PC-3 (cell line): ENCODE measurements around the gene TAF11L13. TPM values are rescaled to one million over a fixed set of nuclear protein-coding genes. Genes with fewer than 3 reads are reported as not detected.
"Not testable (repeated sequence)": the region's sequence is repeated elsewhere in the genome, so short reads cannot be mapped to it uniquely, and the experiment has no call there.

Experiments
- ATAC-seq: fragments of 200-7000 bp; cut with Tn5 transposase; 2 replicates; pipeline ENCODE4 v1.9.1; 2020; ENCODE audit warnings: mild to moderate bottlenecking, moderate library complexity
- Bru-seq: library from RNA; stranded (reverse); fragments of 400-500 nt; gene quantifications from one replicate; lab custom pipeline; 2021; lab: Mats Ljungman, UMichigan
- BruChase-seq, 2 experiments: library from RNA; stranded (reverse); fragments of 400-500 nt; gene quantifications; one replicate each; lab custom pipeline; 2021; lab: Mats Ljungman, UMichigan
- BruUV-seq: library from RNA; stranded (reverse); fragments of 400-500 nt; replicated peaks from 2 replicates; lab custom pipeline; 2021; lab: Mats Ljungman, UMichigan
- CTCF ChIA-PET: fragments of 300-600 bp; sonication (Branson Sonifier 250); formaldehyde crosslinking; loops from one replicate; lab custom pipeline; 2022; ENCODE audit warnings: antibody characterized with exemption; lab: Charles Lee
- POLR2A ChIA-PET: fragments of 300-600 bp; sonication (Branson Sonifier 250); formaldehyde crosslinking; loops from one replicate; lab custom pipeline; 2022; ENCODE audit warnings: antibody characterized with exemption; ENCODE audit not compliant: unreplicated experiment; lab: Charles Lee
- DNase-seq: peaks from one replicate; pipeline ENCODE4 v3.0.0-alpha.2; 2015
- H2AFZ ChIP-seq: fragments of 300-600 bp; sonication (generic); 2 replicates; pipeline ENCODE4 v1.6.0; 2016; ENCODE audit warnings: antibody characterized with exemption, low read length
- H3F3A ChIP-seq: fragments of 300-600 bp; sonication (generic); one replicate; pipeline ENCODE4 v1.6.0; 2017; ENCODE audit warnings: antibody characterized with exemption, low read length, control low read depth, mild to moderate bottlenecking; ENCODE audit not compliant: unreplicated experiment
- H3K27ac ChIP-seq: fragments of 300-600 bp; sonication (generic); 2 replicates; pipeline ENCODE4 v1.5.1; 2016; ENCODE audit warnings: mild to moderate bottlenecking, low read length
- H3K27me3 ChIP-seq: fragments of 300-600 bp; sonication (generic); 2 replicates; pipeline ENCODE4 v1.6.1; 2016; ENCODE audit warnings: low read length, mixed read lengths
- H3K36me3 ChIP-seq: fragments of 300-600 bp; sonication (generic); 2 replicates; pipeline ENCODE4 v1.6.1; 2016; ENCODE audit warnings: low read depth, mixed run types, low read length, mixed read lengths
- H3K4me1 ChIP-seq: fragments of 300-600 bp; sonication (generic); 2 replicates; pipeline ENCODE4 v1.5.1; 2016; ENCODE audit warnings: low read length; ENCODE audit not compliant: insufficient read depth
- H3K4me2 ChIP-seq: fragments of 300-600 bp; sonication (generic); 2 replicates; pipeline ENCODE4 v1.6.0; 2016; ENCODE audit warnings: low read length
- H3K4me3 ChIP-seq: fragments of 300-600 bp; sonication (generic); 2 replicates; pipeline ENCODE4 v1.5.1; 2016; ENCODE audit warnings: mild to moderate bottlenecking, low read length, mixed read lengths
- H3K79me2 ChIP-seq: fragments of 300-600 bp; sonication (generic); 2 replicates; pipeline ENCODE4 v1.6.1; 2017; ENCODE audit warnings: low read length, mixed read lengths
- H3K9ac ChIP-seq: fragments of 300-600 bp; sonication (generic); 2 replicates; pipeline ENCODE4 v1.6.0; 2016; ENCODE audit warnings: mild to moderate bottlenecking, low read length
- H3K9me2 ChIP-seq: fragments of 300-600 bp; sonication (generic); replicated peaks from 2 replicates; pipeline ENCODE4 v1.6.1; 2016; ENCODE audit warnings: mixed run types, low read length, mixed read lengths
- H3K9me3 ChIP-seq: fragments of 300-600 bp; sonication (generic); 2 replicates; pipeline ENCODE4 v1.6.1; 2016; ENCODE audit warnings: low read length, mixed read lengths
- H4K20me1 ChIP-seq: fragments of 300-600 bp; sonication (generic); 2 replicates; pipeline ENCODE4 v1.6.1; 2016; ENCODE audit warnings: low read length, mixed read lengths
- intact Hi-C: fragments of 100-400 bp; cut with micrococcal nuclease; formaldehyde crosslinking; loops from 2 replicates; pipeline ENCODE4 v1.9.0; 2023
- long read RNA-seq: library from polyadenylated mRNA; unstranded; transcript quantifications from one replicate; pipeline ENCODE4 v2.0.0, GENCODE V29; 2021; ENCODE audit not compliant: unreplicated experiment
- total RNA-seq: library from RNA; depleted of rRNA; stranded (reverse); fragments of >200 nt; gene quantifications from 2 replicates; pipeline ENCODE4 v1.2.3, GENCODE V29; 2014; rRNA removed

Gene TAF11L13
- not detected in 2 replicates for total RNA-seq
- Bru-seq, nascent RNA, result not detected
- BruChase-seq, experiment 1, labeled RNA remaining after a 6-hour chase, result not detected
- BruChase-seq, experiment 2, labeled RNA remaining after a 2-hour chase, result not detected
- long read RNA-seq, result 0 reads

DNA sequence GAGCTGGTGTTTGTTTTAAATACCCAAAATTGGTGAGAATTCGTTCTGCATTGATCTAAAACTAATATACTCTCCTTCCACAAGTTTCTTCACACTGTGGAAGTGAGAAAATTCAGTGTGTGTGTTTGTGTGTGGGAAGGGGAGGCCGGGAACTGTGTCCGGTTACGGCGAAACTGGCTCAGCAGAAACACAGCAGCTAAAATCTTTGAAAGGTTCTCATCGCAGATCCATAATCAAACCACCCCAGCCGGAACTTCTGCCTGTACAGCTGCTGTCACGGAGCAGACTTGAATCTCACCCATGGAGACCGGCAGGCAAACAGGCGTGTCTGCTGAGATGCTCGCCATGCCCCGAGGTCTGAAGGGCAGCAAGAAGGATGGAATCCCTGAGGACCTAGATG lies at the start of gene TAF11L13:
TAF11L13 (plus strand) TSS at position 301 of the 400 bp plus-strand sequence.
- H3K27ac ChIP-seq, POLR2A ChIA-PET, BruUV-seq, DNase-seq, H3F3A ChIP-seq, H3K9me3 ChIP-seq, ATAC-seq, H3K4me1 ChIP-seq, H3K27me3 ChIP-seq, H3K4me3 ChIP-seq, H3K9me2 ChIP-seq, H4K20me1 ChIP-seq, H2AFZ ChIP-seq, H3K36me3 ChIP-seq, H3K79me2 ChIP-seq, H3K4me2 ChIP-seq, CTCF ChIA-PET, intact Hi-C loops, H3K9ac ChIP-seq: not testable (repeated sequence)

DNA sequence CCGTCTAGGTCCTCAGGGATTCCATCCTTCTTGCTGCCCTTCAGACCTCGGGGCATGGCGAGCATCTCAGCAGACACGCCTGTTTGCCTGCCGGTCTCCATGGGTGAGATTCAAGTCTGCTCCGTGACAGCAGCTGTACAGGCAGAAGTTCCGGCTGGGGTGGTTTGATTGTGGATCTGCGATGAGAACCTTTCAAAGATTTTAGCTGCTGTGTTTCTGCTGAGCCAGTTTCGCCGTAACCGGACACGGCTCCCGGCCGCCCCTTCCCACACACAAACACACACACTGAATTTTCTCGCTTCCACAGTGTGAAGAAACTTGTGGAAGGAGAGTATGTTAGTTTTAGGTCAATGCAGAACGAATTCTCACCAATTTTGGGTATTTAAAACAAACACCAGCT lies 46.2 kb upstream of the TAF11L13 start, which contains the start of gene TAF11L7:
TAF11L7 (minus strand) TSS at position 101 of the 400 bp plus-strand sequence.
- H3K4me1 ChIP-seq, H3K9me3 ChIP-seq, H3K4me2 ChIP-seq, H2AFZ ChIP-seq, H3K27me3 ChIP-seq, H3F3A ChIP-seq, H3K4me3 ChIP-seq, POLR2A ChIA-PET, H3K27ac ChIP-seq, H3K9me2 ChIP-seq, CTCF ChIA-PET, intact Hi-C loops, ATAC-seq, H3K36me3 ChIP-seq, BruUV-seq, H4K20me1 ChIP-seq, H3K9ac ChIP-seq, DNase-seq, H3K79me2 ChIP-seq: not testable (repeated sequence)

DNA sequence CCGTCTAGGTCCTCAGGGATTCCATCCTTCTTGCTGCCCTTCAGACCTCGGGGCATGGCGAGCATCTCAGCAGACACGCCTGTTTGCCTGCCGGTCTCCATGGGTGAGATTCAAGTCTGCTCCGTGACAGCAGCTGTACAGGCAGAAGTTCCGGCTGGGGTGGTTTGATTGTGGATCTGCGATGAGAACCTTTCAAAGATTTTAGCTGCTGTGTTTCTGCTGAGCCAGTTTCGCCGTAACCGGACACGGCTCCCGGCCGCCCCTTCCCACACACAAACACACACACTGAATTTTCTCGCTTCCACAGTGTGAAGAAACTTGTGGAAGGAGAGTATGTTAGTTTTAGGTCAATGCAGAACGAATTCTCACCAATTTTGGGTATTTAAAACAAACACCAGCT lies 41.0 kb upstream of the TAF11L13 start, which contains the start of gene TAF11L8:
TAF11L8 (minus strand) TSS at position 101 of the 400 bp plus-strand sequence.
- intact Hi-C loops, CTCF ChIA-PET, H3K9me3 ChIP-seq, DNase-seq, BruUV-seq, H3K9me2 ChIP-seq, H3K79me2 ChIP-seq, H3F3A ChIP-seq, H3K4me2 ChIP-seq, POLR2A ChIA-PET, ATAC-seq, H3K4me3 ChIP-seq, H3K27me3 ChIP-seq, H2AFZ ChIP-seq, H4K20me1 ChIP-seq, H3K27ac ChIP-seq, H3K4me1 ChIP-seq, H3K9ac ChIP-seq, H3K36me3 ChIP-seq: not testable (repeated sequence)

DNA sequence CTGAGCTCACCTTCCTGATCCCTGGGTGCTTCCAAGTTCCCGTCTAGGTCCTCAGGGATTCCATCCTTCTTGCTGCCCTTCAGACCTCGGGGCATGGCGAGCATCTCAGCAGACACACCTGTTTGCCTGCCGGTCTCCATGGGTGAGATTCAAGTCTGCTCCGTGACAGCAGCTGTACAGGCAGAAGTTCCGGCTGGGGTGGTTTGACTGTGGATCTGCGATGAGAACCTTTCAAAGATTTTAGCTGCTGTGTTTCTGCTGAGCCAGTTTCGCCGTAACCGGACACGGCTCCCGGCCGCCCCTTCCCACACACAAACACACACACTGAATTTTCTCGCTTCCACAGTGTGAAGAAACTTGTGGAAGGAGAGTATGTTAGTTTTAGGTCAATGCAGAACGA lies 37.6 kb upstream of the TAF11L13 start, which contains the start of gene TAF11L9:
TAF11L9 (minus strand) TSS at position 140 of the 400 bp plus-strand sequence.
- intact Hi-C loops, H3K27me3 ChIP-seq, CTCF ChIA-PET, H3K36me3 ChIP-seq, POLR2A ChIA-PET, DNase-seq, H3F3A ChIP-seq, ATAC-seq, H3K9me3 ChIP-seq, H3K27ac ChIP-seq, H3K4me1 ChIP-seq, H3K79me2 ChIP-seq, H2AFZ ChIP-seq, H3K9me2 ChIP-seq, BruUV-seq, H3K4me3 ChIP-seq, H4K20me1 ChIP-seq, H3K4me2 ChIP-seq, H3K9ac ChIP-seq: not testable (repeated sequence)

DNA sequence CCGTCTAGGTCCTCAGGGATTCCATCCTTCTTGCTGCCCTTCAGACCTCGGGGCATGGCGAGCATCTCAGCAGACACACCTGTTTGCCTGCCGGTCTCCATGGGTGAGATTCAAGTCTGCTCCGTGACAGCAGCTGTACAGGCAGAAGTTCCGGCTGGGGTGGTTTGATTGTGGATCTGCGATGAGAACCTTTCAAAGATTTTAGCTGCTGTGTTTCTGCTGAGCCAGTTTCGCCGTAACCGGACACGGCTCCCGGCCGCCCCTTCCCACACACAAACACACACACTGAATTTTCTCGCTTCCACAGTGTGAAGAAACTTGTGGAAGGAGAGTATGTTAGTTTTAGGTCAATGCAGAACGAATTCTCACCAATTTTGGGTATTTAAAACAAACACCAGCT lies 34.2 kb upstream of the TAF11L13 start, which contains the start of gene TAF11L10:
TAF11L10 (minus strand) TSS at position 101 of the 400 bp plus-strand sequence.
- H3K4me1 ChIP-seq, H3K9me3 ChIP-seq, POLR2A ChIA-PET, CTCF ChIA-PET, ATAC-seq, H3K79me2 ChIP-seq, H3K36me3 ChIP-seq, H4K20me1 ChIP-seq, H3F3A ChIP-seq, H3K4me3 ChIP-seq, H3K4me2 ChIP-seq, H3K27ac ChIP-seq, H3K9me2 ChIP-seq, H3K27me3 ChIP-seq, intact Hi-C loops, BruUV-seq, H3K9ac ChIP-seq, H2AFZ ChIP-seq, DNase-seq: not testable (repeated sequence)

DNA sequence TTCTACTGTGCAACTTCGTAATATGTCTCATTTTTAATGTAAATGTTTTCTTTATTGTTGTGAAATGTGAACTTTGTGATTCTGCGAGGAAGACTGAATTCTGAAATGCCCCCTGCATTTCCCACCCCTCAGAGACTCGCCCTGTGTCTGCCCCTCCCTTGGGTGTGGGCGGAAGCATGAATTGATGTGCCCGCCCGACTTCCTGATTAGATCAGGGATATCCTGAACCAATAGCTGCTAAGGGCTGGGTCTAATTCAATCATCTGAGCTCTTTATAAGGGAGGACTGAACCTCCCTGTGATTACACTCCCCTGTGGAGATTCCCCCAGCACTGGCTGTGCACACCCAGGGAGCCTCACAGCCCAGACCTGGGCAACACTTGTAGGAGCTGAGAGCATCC lies 28.0 kb upstream of the TAF11L13 start, which contains the start of gene TAF11L11:
TAF11L11 (plus strand) TSS at position 304 of the 400 bp plus-strand sequence.
- H4K20me1 ChIP-seq, H3K27ac ChIP-seq, ATAC-seq, H3K79me2 ChIP-seq, intact Hi-C loops, BruUV-seq, CTCF ChIA-PET, H3K4me3 ChIP-seq, H3K9ac ChIP-seq, H3K9me2 ChIP-seq, H3K36me3 ChIP-seq, POLR2A ChIA-PET, DNase-seq, H2AFZ ChIP-seq, H3F3A ChIP-seq, H3K4me1 ChIP-seq, H3K4me2 ChIP-seq, H3K27me3 ChIP-seq, H3K9me3 ChIP-seq: not testable (repeated sequence)
